CD4-positive, alpha-beta T cell (primary cell): ENCODE measurements around the gene UBE2U. TPM values are rescaled to one million over a fixed set of nuclear protein-coding genes. Genes with fewer than 3 reads are reported as not detected.

ENCODE experiments used
- ATAC-seq: fragments of 200-7000 bp; cut with Tn5 transposase; one replicate; pipeline ENCODE4 v1.10.0; 2022; ENCODE audit warnings: mild to moderate bottlenecking; ENCODE audit not compliant: poor library complexity
- CTCF ChIA-PET: fragments of 350-600 bp; sonication (Branson Sonifier 250); formaldehyde crosslinking; loops from one replicate; lab custom pipeline; 2021; ENCODE audit warnings: antibody characterized with exemption, inconsistent platforms; lab: Charles Lee
- POLR2A ChIA-PET: fragments of 350-600 bp; sonication (Branson Sonifier 250); formaldehyde crosslinking; loops from one replicate; lab custom pipeline; 2021; ENCODE audit warnings: antibody characterized with exemption, inconsistent platforms; lab: Charles Lee
- DNase-seq, 14 experiments: peaks; one replicate each; pipeline ENCODE4 v3.0.0-alpha.2; 2013 to 2020; ENCODE audit warnings: mixed read lengths in 2 of 14
- H3K27ac ChIP-seq, 2 donors: one replicate each; pipeline versions ENCODE4 v1.5.1 to v1.7.0; 2013; ENCODE audit warnings: low read length in 2 of 2, low read depth in 1 of 2, mild to moderate bottlenecking in 1 of 2
- H3K27me3 ChIP-seq, 2 experiments: 1 replicate in 1 of 2; 2 replicates in 1 of 2; pipeline versions ENCODE4 v1.6.1 to v1.7.0; 2013; ENCODE audit warnings: low read length in 2 of 2, control low read depth in 1 of 2, mild to moderate bottlenecking in 1 of 2, moderate library complexity in 1 of 2; ENCODE audit not compliant: insufficient read depth in 2 of 2, control insufficient read depth in 1 of 2
- H3K36me3 ChIP-seq: one replicate; pipeline ENCODE4 v1.6.1; 2013; ENCODE audit warnings: low read length, control low read depth; ENCODE audit not compliant: insufficient read depth
- H3K4me1 ChIP-seq: one replicate; pipeline ENCODE4 v1.6.1; 2013; ENCODE audit warnings: low read length, control low read depth; ENCODE audit not compliant: insufficient read depth
- H3K4me3 ChIP-seq: one replicate; pipeline ENCODE4 v1.5.1; 2013; ENCODE audit warnings: mild to moderate bottlenecking, low read length, moderate library complexity
- H3K9me3 ChIP-seq, 2 experiments: 1 replicate in 1 of 2; 2 replicates in 1 of 2; pipeline versions ENCODE4 v1.6.1 to v1.7.0; 2013; ENCODE audit warnings: low read length in 2 of 2, mild to moderate bottlenecking in 2 of 2, control low read depth in 1 of 2, moderate library complexity in 1 of 2; ENCODE audit not compliant: control insufficient read depth in 1 of 2, insufficient read depth in 1 of 2
- H3K27ac Mint-ChIP-seq: one replicate; pipeline ENCODE4 v1.8.0; 2020; ENCODE audit warnings: mixed read lengths
- H3K27me3 Mint-ChIP-seq: one replicate; pipeline ENCODE4 v1.8.0; 2021; ENCODE audit warnings: mixed read lengths
- H3K36me3 Mint-ChIP-seq: one replicate; pipeline ENCODE4 v1.8.0; 2021; ENCODE audit warnings: low read depth, mixed read lengths
- H3K4me1 Mint-ChIP-seq: one replicate; pipeline ENCODE4 v1.8.0; 2021; ENCODE audit warnings: low read depth, mixed read lengths
- H3K4me3 Mint-ChIP-seq: one replicate; pipeline ENCODE4 v1.8.0; 2020; ENCODE audit warnings: mild to moderate bottlenecking, mixed read lengths
- H3K9me3 Mint-ChIP-seq: one replicate; pipeline ENCODE4 v1.8.0; 2020; ENCODE audit warnings: mixed read lengths
- intact Hi-C, 2 experiments: fragments of 100-400 bp; cut with DNase I in 1 of 2; cut with micrococcal nuclease in 1 of 2; formaldehyde crosslinking; loops; one replicate each; pipeline versions ENCODE4 v1.15.1 to v1.9.0; 2023 to 2025; cut with DNase I, micrococcal nuclease
- total RNA-seq, 174 experiments: library from RNA in 2 of 174; stranded (reverse) in 2 of 174; gene quantifications; one replicate each; pipeline ENCODE4 v1.2.3 and lab custom pipeline; 2021 to 2026
- TF ChIP-seq, protein P1 (sequence below): fragments of 200-600 bp; IDR thresholded peaks from one replicate; pipeline ENCODE4 v1.8.0; 2022; ENCODE audit warnings: antibody characterized with exemption, mild to moderate bottlenecking

UBE2U gene
- total RNA-seq, 2 experiments from 2014 or later, result not detected

- Histone ChIP-seq H3K4me3 (no peak overlapping the region), H3K9me3 (no peaks in the 10 kb centered on the region), H3K27me3 (peaks cover 0 to 5% of the 10 kb centered on the region in 2 experiments), H3K36me3 (no peaks in the 10 kb centered on the region), H3K4me1 (no peaks in the 10 kb centered on the region), H3K27ac (no peak overlapping the region)
- Mint-ChIP-seq H3K9me3 (no peaks in the 10 kb centered on the region), H3K4me3 (no peak overlapping the region), H3K27me3 (peaks cover 47% of the 10 kb centered on the region), H3K4me1 (no peaks in the 10 kb centered on the region), H3K27ac (no peak overlapping the region), H3K36me3 (no peaks in the 10 kb centered on the region)
- ATAC-seq (no peak), DNase-seq (no peak)
- intact Hi-C loops, result loop anchor here in 1 of 2 experiments (10.0 kb wide), 1 partner anchor 811 kb away; no protein-coding TSS in a partner anchor
- TF ChIP-seq, protein P1, sequence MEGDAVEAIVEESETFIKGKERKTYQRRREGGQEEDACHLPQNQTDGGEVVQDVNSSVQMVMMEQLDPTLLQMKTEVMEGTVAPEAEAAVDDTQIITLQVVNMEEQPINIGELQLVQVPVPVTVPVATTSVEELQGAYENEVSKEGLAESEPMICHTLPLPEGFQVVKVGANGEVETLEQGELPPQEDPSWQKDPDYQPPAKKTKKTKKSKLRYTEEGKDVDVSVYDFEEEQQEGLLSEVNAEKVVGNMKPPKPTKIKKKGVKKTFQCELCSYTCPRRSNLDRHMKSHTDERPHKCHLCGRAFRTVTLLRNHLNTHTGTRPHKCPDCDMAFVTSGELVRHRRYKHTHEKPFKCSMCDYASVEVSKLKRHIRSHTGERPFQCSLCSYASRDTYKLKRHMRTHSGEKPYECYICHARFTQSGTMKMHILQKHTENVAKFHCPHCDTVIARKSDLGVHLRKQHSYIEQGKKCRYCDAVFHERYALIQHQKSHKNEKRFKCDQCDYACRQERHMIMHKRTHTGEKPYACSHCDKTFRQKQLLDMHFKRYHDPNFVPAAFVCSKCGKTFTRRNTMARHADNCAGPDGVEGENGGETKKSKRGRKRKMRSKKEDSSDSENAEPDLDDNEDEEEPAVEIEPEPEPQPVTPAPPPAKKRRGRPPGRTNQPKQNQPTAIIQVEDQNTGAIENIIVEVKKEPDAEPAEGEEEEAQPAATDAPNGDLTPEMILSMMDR, result no peak
- ChIA-PET POLR2A (no interaction called here), CTCF (no interaction called here)
Measured at GRCh38 chr1:64263856-64264255, 60.4 kb downstream of the UBE2U start.

- no peak overlapping the region for H3K4me3 ChIP-seq
- peaks cover 55% of the 10 kb centered on the region for H3K27me3 Mint-ChIP-seq
- no peak for ATAC-seq
- H3K9me3 Mint-ChIP-seq, result no peaks in the 10 kb centered on the region
- H3K4me1 Mint-ChIP-seq, result no peaks in the 10 kb centered on the region
- H3K27me3 ChIP-seq, result peaks cover 0 to 8% of the 10 kb centered on the region in 2 experiments
- intact Hi-C loops, result loop anchor here in 1 of 2 experiments (5.0 to 10.0 kb wide), 3 partner anchors 202 to 1422 kb away; no protein-coding TSS in a partner anchor
- H3K4me1 ChIP-seq, result no peaks in the 10 kb centered on the region
- H3K27ac Mint-ChIP-seq, result no peak overlapping the region
- TF ChIP-seq, protein P1, result no peak
- no peaks in the 10 kb centered on the region for H3K9me3 ChIP-seq
- H3K36me3 ChIP-seq, result no peaks in the 10 kb centered on the region
- CTCF ChIA-PET, result no interaction called here
- POLR2A ChIA-PET, result no interaction called here
- no peak overlapping the region for H3K27ac ChIP-seq
- no peak for DNase-seq
- no peaks in the 10 kb centered on the region for H3K36me3 Mint-ChIP-seq
- no peak overlapping the region for H3K4me3 Mint-ChIP-seq
Measured at GRCh38 chr1:64265141-64265540, 61.7 kb downstream of the UBE2U start.

GRCh38 chr1:64266991-64267390 lies 63.6 kb downstream of the UBE2U start:
- Mint-ChIP-seq H3K27ac (no peak overlapping the region), H3K4me3 (no peak overlapping the region), H3K9me3 (no peaks in the 10 kb centered on the region), H3K36me3 (no peaks in the 10 kb centered on the region), H3K4me1 (no peaks in the 10 kb centered on the region), H3K27me3 (peaks cover 55% of the 10 kb centered on the region)
- CTCF ChIA-PET, result interaction anchor here (1.4 kb wide), 1 partner anchor 21 kb away, joined by 3 read pairs; no protein-coding TSS in a partner anchor
- H3K4me1 ChIP-seq, result no peaks in the 10 kb centered on the region
- no peak overlapping the region for H3K27ac ChIP-seq
- DNase-seq (no peak), ATAC-seq (no peak)
- TF ChIP-seq, protein P1, result no peak
- H3K4me3 ChIP-seq, result no peak overlapping the region
- H3K36me3 ChIP-seq, result no peaks in the 10 kb centered on the region
- POLR2A ChIA-PET, result no interaction called here
- H3K9me3 ChIP-seq, result no peaks in the 10 kb centered on the region
- intact Hi-C loops, result loop anchor here in 1 of 2 experiments (5.0 to 10.0 kb wide), 3 partner anchors 200 to 1420 kb away; no protein-coding TSS in a partner anchor
- H3K27me3 ChIP-seq, result peaks cover 0 to 8% of the 10 kb centered on the region in 2 experiments
